ENCODE results near the gene TNXB. TPM values are rescaled to one million over a fixed set of nuclear protein-coding genes. Genes with fewer than 3 reads are reported as not detected.

The TNXB gene
- total RNA-seq, 1 experiment from 2014 or later: 2.7 TPM

- intact Hi-C loops (cut with micrococcal nuclease; ENCODE audit: unreplicated experiment): no loop called here
- H3K4me3 Mint-ChIP-seq (ENCODE audit: unreplicated experiment): peak overlapping the region; percentile 44
- no TSS peak for BruUV-seq (replicated peaks)
These were observed 23.0 kb upstream of the TNXB start for GRCh38 chr6:32132110-32132509.

DNA sequence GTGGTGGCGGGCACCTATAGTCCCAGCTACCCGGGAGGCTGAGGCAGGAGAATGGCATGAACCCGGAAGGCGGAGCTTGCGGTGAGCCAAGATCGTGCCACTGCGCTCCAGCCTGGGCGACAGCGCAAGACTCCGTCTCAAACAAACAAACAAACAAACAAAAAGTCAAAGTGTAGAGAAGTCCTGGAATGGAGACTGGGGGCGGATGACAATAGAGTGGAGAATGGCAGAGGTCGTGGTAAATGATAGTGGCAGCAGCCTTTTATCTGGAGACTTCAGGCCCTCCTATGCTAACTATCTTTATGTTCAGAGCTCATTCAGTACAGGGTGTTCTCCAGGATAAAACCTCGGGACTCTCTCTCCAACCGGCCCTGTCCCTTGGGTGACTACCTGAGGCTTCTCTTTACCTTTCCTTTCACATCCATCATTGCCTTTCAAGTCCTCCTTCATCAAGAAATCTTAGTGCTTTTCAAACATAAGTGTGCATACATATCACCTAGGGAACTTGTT lies 22.4 kb upstream of the TNXB start:
- Mint-ChIP-seq H3K4me3 (ENCODE audit: unreplicated experiment) (peak overlapping the region; percentile 44), H3K27me3 (ENCODE audit: insufficient read depth, unreplicated experiment) (no peaks in the 10 kb centered on the region), H3K9me3 (ENCODE audit: unreplicated experiment) (no peaks in the 10 kb centered on the region), H3K4me1 (ENCODE audit: low read depth, unreplicated experiment) (peaks cover 19% of the 10 kb centered on the region), H3K36me3 (ENCODE audit: insufficient read depth, unreplicated experiment) (peaks cover 17% of the 10 kb centered on the region), H3K27ac (ENCODE audit: unreplicated experiment) (no peak overlapping the region)
- intact Hi-C loops (cut with micrococcal nuclease; ENCODE audit: unreplicated experiment): loop anchor here (2.0 kb wide), 1 partner anchor 13 kb away; no protein-coding TSS in a partner anchor
- Histone ChIP-seq H3K4me1 (peaks cover 17% of the 10 kb centered on the region), H3K27me3 (replicated peaks; ENCODE audit: control insufficient read depth, insufficient read depth, low read length) (no peaks in the 10 kb centered on the region), H3K36me3 (ENCODE audit: control insufficient read depth, insufficient read depth, low read length) (no peaks in the 10 kb centered on the region), H3K4me3 (ENCODE audit: low read depth, low read length) (no peak overlapping the region), H3K9me3 (no peaks in the 10 kb centered on the region)
- no peak for DNase-seq
- ChIA-PET CTCF (interaction anchor here (0.7 kb wide), 1 partner anchor 853 kb away, joined by 3 read pairs; no protein-coding TSS in a partner anchor), POLR2A (interaction anchor here (1.0 kb wide), 1 partner anchor 13 kb away, joined by 3 read pairs; no protein-coding TSS in a partner anchor)
- no TSS peak for BruUV-seq (replicated peaks)
- no peak for TF ChIP-seq CTCF (IDR thresholded peaks at IDR 0.05; ENCODE audit: insufficient read depth in 1 of 2, low read depth in 1 of 2, low read length in 1 of 2, severe bottlenecking in 1 of 2, unreplicated experiment in 1 of 2)

More at GRCh38 chr6:32132110-32132509, 23.0 kb upstream of the TNXB start:
- no peak overlapping the region for H3K4me3 ChIP-seq (ENCODE audit: low read depth, low read length)
- no peak overlapping the region for H3K27ac Mint-ChIP-seq (ENCODE audit: unreplicated experiment)
- no peaks in the 10 kb centered on the region for H3K36me3 ChIP-seq (ENCODE audit: control insufficient read depth, insufficient read depth, low read length)
- peaks cover 14% of the 10 kb centered on the region for H3K4me1 Mint-ChIP-seq (ENCODE audit: low read depth, unreplicated experiment)
- no peaks in the 10 kb centered on the region for H3K27me3 ChIP-seq (replicated peaks; ENCODE audit: control insufficient read depth, insufficient read depth, low read length)
- H3K9me3 ChIP-seq: no peaks in the 10 kb centered on the region
- peaks cover 17% of the 10 kb centered on the region for H3K36me3 Mint-ChIP-seq (ENCODE audit: insufficient read depth, unreplicated experiment)
- H3K27me3 Mint-ChIP-seq (ENCODE audit: insufficient read depth, unreplicated experiment): no peaks in the 10 kb centered on the region
- H3K4me1 ChIP-seq: peaks cover 13% of the 10 kb centered on the region
- H3K9me3 Mint-ChIP-seq (ENCODE audit: unreplicated experiment): no peaks in the 10 kb centered on the region
- no peak for DNase-seq
- ChIA-PET POLR2A (interaction anchor here (1.0 kb wide), 1 partner anchor 12 kb away, joined by 3 read pairs; no protein-coding TSS in a partner anchor), CTCF (no interaction called here)
- no peak for TF ChIP-seq CTCF (IDR thresholded peaks at IDR 0.05; ENCODE audit: insufficient read depth in 1 of 2, low read depth in 1 of 2, low read length in 1 of 2, severe bottlenecking in 1 of 2, unreplicated experiment in 1 of 2)

GRCh38 chr6:32129297-32130088 lies 20.4 kb upstream of the TNXB start:
- DNase-seq: no peak

More at GRCh38 chr6:32129297-32130088, 20.4 kb upstream of the TNXB start:
- ChIA-PET CTCF (interaction anchor here (0.8 to 1.4 kb wide), 5 partner anchors 11 to 184 kb away, joined by 3 to 5 read pairs (median 4); partner anchors contain the start of gene CFB), POLR2A (interaction anchor here (0.6 to 2.3 kb wide), 10 partner anchors 24 to 842 kb away, joined by 3 to 13 read pairs (median 4); partner anchors contain the start of genes AGPAT1, EGFL8, HSPA1A and HSPA1L)
- no peak for TF ChIP-seq CTCF (IDR thresholded peaks at IDR 0.05; ENCODE audit: insufficient read depth in 1 of 2, low read depth in 1 of 2, low read length in 1 of 2, severe bottlenecking in 1 of 2, unreplicated experiment in 1 of 2)
- H3K9me3 Mint-ChIP-seq (ENCODE audit: unreplicated experiment): no peaks in the 10 kb centered on the region
- peaks cover 30% of the 10 kb centered on the region for H3K36me3 Mint-ChIP-seq (ENCODE audit: insufficient read depth, unreplicated experiment)
- peak overlapping the region; percentile 87 for H3K4me3 Mint-ChIP-seq (ENCODE audit: unreplicated experiment)
- Histone ChIP-seq H3K27me3 (replicated peaks; ENCODE audit: control insufficient read depth, insufficient read depth, low read length) (no peaks in the 10 kb centered on the region), H3K4me1 (peaks cover 17% of the 10 kb centered on the region), H3K36me3 (ENCODE audit: control insufficient read depth, insufficient read depth, low read length) (0 out of 2 replicates have a peak, but pooled peaks cover 1% of the 10 kb centered on the region), H3K4me3 (ENCODE audit: low read depth, low read length) (peak overlapping the region; percentile 56), H3K9me3 (no peaks in the 10 kb centered on the region)
- intact Hi-C loops (cut with micrococcal nuclease; ENCODE audit: unreplicated experiment): loop anchor here (1.0 to 2.0 kb wide), 2 partner anchors 15 to 24 kb away; no protein-coding TSS in a partner anchor
- TSS peak; percentile 65 for BruUV-seq (replicated peaks)
- no peaks in the 10 kb centered on the region for H3K27me3 Mint-ChIP-seq (ENCODE audit: insufficient read depth, unreplicated experiment)
- H3K4me1 Mint-ChIP-seq (ENCODE audit: low read depth, unreplicated experiment): peaks cover 20% of the 10 kb centered on the region
- H3K27ac Mint-ChIP-seq (ENCODE audit: unreplicated experiment): peak overlapping the region; percentile 93

Data from Caco-2 (cell line).